HepG2 (cell line): ENCODE measurements around the gene JTB. TPM values are rescaled to one million over a fixed set of nuclear protein-coding genes. Genes with fewer than 3 reads are reported as not detected.
A peak's percentile ranks its signal among the peaks of the same experiment; 100 is the strongest.

Experiments used
- AGO1 ChIP-seq: fragments of 200-400 bp; formaldehyde crosslinking; IDR thresholded peaks from 2 replicates; pipeline ENCODE4 v1.6.1; 2017; ENCODE audit warnings: mild to moderate bottlenecking, low read depth, low read length, moderate library complexity; ENCODE audit not compliant: poor library complexity, severe bottlenecking
- ARNTL ChIP-seq: sonication (generic); formaldehyde crosslinking; IDR thresholded peaks from 2 replicates; pipeline ENCODE4 v1.4.0; 2020; ENCODE audit warnings: mild to moderate bottlenecking, missing genetic modification reagents
- FOSL2 ChIP-seq: sonication (generic); formaldehyde crosslinking; IDR thresholded peaks from 2 replicates; pipeline ENCODE4 v1.4.0; 2020; ENCODE audit warnings: missing genetic modification reagents
- HNF4A ChIP-seq: sonication (generic); formaldehyde crosslinking; IDR thresholded peaks from 2 replicates; pipeline ENCODE4 v1.4.0; 2020; ENCODE audit warnings: missing genetic modification reagents
- NFIB ChIP-seq: sonication (generic); formaldehyde crosslinking; IDR thresholded peaks from 2 replicates; pipeline ENCODE4 v1.9.0; 2021; ENCODE audit warnings: missing genetic modification reagents, mild to moderate bottlenecking, borderline replicate concordance
- NFKBIZ ChIP-seq: IDR thresholded peaks from 2 replicates; pipeline ENCODE4 v1.6.1; 2018; ENCODE audit warnings: missing genetic modification reagents, missing compliant biosample characterization
- NFRKB ChIP-seq: fragments of 450-650 bp; IDR thresholded peaks from 2 replicates; pipeline ENCODE4 v1.6.1; 2017
- NR2F6 ChIP-seq, 2 experiments: IDR thresholded peaks; 2 replicates each; pipeline ENCODE4 v1.6.1; 2016; ENCODE audit warnings: antibody characterized with exemption in 1 of 2, mild to moderate bottlenecking in 1 of 2
- PPARG ChIP-seq: conservative IDR thresholded peaks from 2 replicates; pipeline ENCODE4 v1.6.1; 2016; ENCODE audit warnings: missing biosample characterization, missing genetic modification reagents
- RBM22 ChIP-seq: fragments of 200-400 bp; formaldehyde crosslinking; optimal IDR thresholded peaks from 2 replicates; pipeline ENCODE3; 2017; ENCODE audit warnings: mild to moderate bottlenecking, low read length, moderate library complexity
- RBM39 ChIP-seq: fragments of 200-400 bp; formaldehyde crosslinking; IDR thresholded peaks from one replicate; pipeline ENCODE4 v1.6.1; 2018; ENCODE audit warnings: antibody characterized with exemption, mild to moderate bottlenecking, low read depth, low read length; ENCODE audit not compliant: poor library complexity, severe bottlenecking
- TBX2 ChIP-seq: sonication (generic); formaldehyde crosslinking; IDR thresholded peaks from 2 replicates; pipeline ENCODE4 v1.5.0; 2020; ENCODE audit warnings: missing genetic modification reagents, mild to moderate bottlenecking, borderline replicate concordance
- THAP11 ChIP-seq: IDR thresholded peaks from 2 replicates; pipeline ENCODE4 v1.6.1; 2016; ENCODE audit warnings: missing biosample characterization, missing genetic modification reagents
- ZBTB34 ChIP-seq: sonication (generic); formaldehyde crosslinking; IDR thresholded peaks from 2 replicates; pipeline ENCODE4 v1.8.0; 2022; ENCODE audit warnings: mild to moderate bottlenecking, missing genetic modification reagents
- ZC3H13 ChIP-seq: sonication (generic); formaldehyde crosslinking; IDR thresholded peaks from 2 replicates; pipeline ENCODE4 v1.8.1; 2023; ENCODE audit warnings: mild to moderate bottlenecking, missing genetic modification reagents, moderate library complexity
- ZFP82 ChIP-seq: sonication (generic); formaldehyde crosslinking; IDR thresholded peaks from 2 replicates; pipeline ENCODE4 v1.5.1; 2020; ENCODE audit warnings: mild to moderate bottlenecking, missing genetic modification reagents, borderline replicate concordance
- ZNF160 ChIP-seq: sonication (generic); formaldehyde crosslinking; IDR thresholded peaks from 2 replicates; pipeline ENCODE4 v1.8.0; 2022; ENCODE audit warnings: mild to moderate bottlenecking, inconsistent platforms, missing genetic modification reagents
- ZNF180 ChIP-seq: sonication (generic); formaldehyde crosslinking; IDR thresholded peaks from 2 replicates; pipeline ENCODE4 v1.4.0; 2020; ENCODE audit warnings: low read depth, missing genetic modification reagents, borderline replicate concordance
- ZNF335 ChIP-seq: sonication (generic); formaldehyde crosslinking; IDR thresholded peaks from 2 replicates; pipeline ENCODE4 v1.4.0; 2020; ENCODE audit warnings: missing genetic modification reagents
- ZNF451 ChIP-seq: sonication (generic); formaldehyde crosslinking; IDR thresholded peaks from 2 replicates; pipeline ENCODE4 v1.5.0; 2020; ENCODE audit warnings: mild to moderate bottlenecking, missing genetic modification reagents
- ZNF547 ChIP-seq: sonication (generic); formaldehyde crosslinking; IDR thresholded peaks from 2 replicates; pipeline ENCODE4 v1.5.1; 2020; ENCODE audit warnings: mild to moderate bottlenecking, missing genetic modification reagents
- ZNF558 ChIP-seq: sonication (generic); formaldehyde crosslinking; IDR thresholded peaks from 2 replicates; pipeline ENCODE4 v1.9.0; 2022; ENCODE audit warnings: mild to moderate bottlenecking, missing genetic modification reagents, borderline replicate concordance
- polyA plus RNA-seq, 8 experiments: library from polyadenylated mRNA; depleted of rRNA in 3 of 8; stranded (reverse) in 7 of 8; unstranded in 1 of 8; fragments of >200 nt; fragmentation: Illumina TruSeq in 4 of 8; extraction: Trizol in 4 of 8; gene quantifications; 2 replicates each; pipeline versions ENCODE4 v1.2.1 to v1.2.3, GENCODE V29; 2011 to 2016; ENCODE audit warnings: low read depth in 4 of 8, missing spikeins in 1 of 8, mixed read lengths in 1 of 8; ENCODE audit not compliant: insufficient read depth in 1 of 8
- total RNA-seq, 5 experiments: library from RNA; depleted of rRNA; stranded (reverse); fragments of >200 nt; fragmentation: Illumina TruSeq; extraction: Trizol; gene quantifications; 2 replicates each; pipeline ENCODE4 v1.2.3, GENCODE V29; 2016; ENCODE audit warnings: low read depth in 1 of 5
- TF ChIP-seq, protein P1 (sequence below): sonication (generic); formaldehyde crosslinking; IDR thresholded peaks from 2 replicates; pipeline ENCODE4 v1.4.0; 2020; ENCODE audit warnings: mild to moderate bottlenecking, missing genetic modification reagents

JTB gene
- total and polyA plus RNA-seq, 2 of the 13 experiments (the other 11 are each of a cell fraction or from before 2014, with no cell fraction given): 96.7 to 99.2 TPM

DNA sequence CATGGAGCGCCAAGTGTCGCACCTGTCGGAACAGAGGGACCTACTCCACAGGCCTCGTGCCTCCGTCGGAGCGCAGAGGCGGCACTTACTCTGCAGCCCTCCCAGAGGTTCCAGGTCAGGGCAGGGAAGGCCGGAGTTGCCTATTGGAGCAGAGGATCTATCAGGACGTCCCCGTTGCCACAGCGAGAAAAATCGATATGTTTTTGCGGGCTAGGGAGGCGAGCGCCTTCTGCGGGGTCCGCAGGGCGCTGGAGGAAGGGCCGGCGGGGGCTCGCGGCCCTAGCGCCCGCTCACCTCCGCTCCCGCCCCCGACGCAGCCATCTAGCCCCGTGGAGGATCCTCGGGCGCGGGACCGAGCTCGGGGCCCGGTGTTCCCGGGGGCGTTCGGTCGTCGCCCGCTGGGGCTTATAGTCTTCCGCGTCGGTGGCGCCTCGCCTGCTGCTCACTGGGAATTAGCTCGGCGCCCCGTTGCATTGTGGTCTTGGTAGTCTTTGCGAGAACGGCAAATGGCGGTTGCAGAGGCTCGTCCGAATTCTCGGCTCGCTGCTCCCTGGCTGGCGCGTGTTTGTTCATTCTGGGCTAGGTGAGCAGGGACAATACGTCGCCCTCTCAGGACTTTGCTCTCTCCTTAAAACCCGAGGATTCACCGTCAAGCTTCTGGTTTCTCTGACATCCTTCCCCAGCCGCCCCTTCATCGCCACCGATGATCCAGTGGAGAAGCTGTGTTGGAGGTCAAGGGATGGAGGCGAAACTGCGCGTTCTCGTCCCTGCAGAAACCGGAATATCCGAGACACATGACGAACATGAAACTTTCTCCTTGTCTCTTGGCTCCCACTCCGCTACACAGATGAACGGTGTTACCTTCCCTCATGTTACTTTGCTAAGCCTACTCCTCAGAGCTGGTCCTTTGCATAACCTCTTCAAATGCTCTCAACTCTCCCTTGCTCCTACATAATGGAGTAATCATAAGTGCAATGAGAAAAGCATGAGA is at the start of gene JTB (continued):
- TF ChIP-seq ZBTB34: no peak
- no peak for TF ChIP-seq ARNTL
- peak; percentile 10; the same call in 1 of the 2 replicates for TF ChIP-seq HNF4A
- TF ChIP-seq ZC3H13 (CRISPR knock-in tag): peak; percentile 19; the same call in 1 of the 2 replicates
- no peak for TF ChIP-seq NFRKB
- 0 out of 2 replicates have a peak, but pooled peaks have one; percentile 62 for TF ChIP-seq NFIB (CRISPR knock-in tag)
- peak; percentile 56 for TF ChIP-seq AGO1
- peak; percentile 67; the same call in 1 of the 2 replicates for TF ChIP-seq ZNF335 (CRISPR knock-in tag)
- peak; percentile 68 for TF ChIP-seq RBM22
- 0 out of 2 replicates have a peak, but pooled peaks have one; percentile 14 for TF ChIP-seq ZNF180 (CRISPR knock-in tag)
- peak; percentile 58 for TF ChIP-seq RBM39
- TF ChIP-seq TBX2 (CRISPR knock-in tag): peak; percentile 60; the same call in 1 of the 2 replicates
- TF ChIP-seq ZNF451: peak; percentile 88
- TF ChIP-seq NR2F6 (IDR thresholded peaks at IDR 0.05): no peak
- 0 out of 2 replicates have a peak, but pooled peaks have one; percentile 43 for TF ChIP-seq NR2F6 (CRISPR knock-in tag; IDR thresholded peaks at IDR 0.05)
- peak; percentile 32; the same call in 1 of the 2 replicates for TF ChIP-seq FOSL2
- TF ChIP-seq ZNF547 (CRISPR knock-in tag): peak; percentile 78; the same call in 1 of the 2 replicates
- peak; percentile 40; the same call in 1 of the 2 replicates for TF ChIP-seq ZNF160 (CRISPR knock-in tag)
- peak; percentile 67; the same call in 1 of the 2 replicates for TF ChIP-seq ZFP82 (CRISPR knock-in tag)
- peak; percentile 91; the same call in 1 of the 2 replicates for TF ChIP-seq ZNF558 (CRISPR knock-in tag)
- TF ChIP-seq PPARG: 0 out of 2 replicates have a peak, but pooled peaks have one; percentile 18
- TF ChIP-seq THAP11 (CRISPR knock-in tag): peak; percentile 99
- TF ChIP-seq, protein P1, sequence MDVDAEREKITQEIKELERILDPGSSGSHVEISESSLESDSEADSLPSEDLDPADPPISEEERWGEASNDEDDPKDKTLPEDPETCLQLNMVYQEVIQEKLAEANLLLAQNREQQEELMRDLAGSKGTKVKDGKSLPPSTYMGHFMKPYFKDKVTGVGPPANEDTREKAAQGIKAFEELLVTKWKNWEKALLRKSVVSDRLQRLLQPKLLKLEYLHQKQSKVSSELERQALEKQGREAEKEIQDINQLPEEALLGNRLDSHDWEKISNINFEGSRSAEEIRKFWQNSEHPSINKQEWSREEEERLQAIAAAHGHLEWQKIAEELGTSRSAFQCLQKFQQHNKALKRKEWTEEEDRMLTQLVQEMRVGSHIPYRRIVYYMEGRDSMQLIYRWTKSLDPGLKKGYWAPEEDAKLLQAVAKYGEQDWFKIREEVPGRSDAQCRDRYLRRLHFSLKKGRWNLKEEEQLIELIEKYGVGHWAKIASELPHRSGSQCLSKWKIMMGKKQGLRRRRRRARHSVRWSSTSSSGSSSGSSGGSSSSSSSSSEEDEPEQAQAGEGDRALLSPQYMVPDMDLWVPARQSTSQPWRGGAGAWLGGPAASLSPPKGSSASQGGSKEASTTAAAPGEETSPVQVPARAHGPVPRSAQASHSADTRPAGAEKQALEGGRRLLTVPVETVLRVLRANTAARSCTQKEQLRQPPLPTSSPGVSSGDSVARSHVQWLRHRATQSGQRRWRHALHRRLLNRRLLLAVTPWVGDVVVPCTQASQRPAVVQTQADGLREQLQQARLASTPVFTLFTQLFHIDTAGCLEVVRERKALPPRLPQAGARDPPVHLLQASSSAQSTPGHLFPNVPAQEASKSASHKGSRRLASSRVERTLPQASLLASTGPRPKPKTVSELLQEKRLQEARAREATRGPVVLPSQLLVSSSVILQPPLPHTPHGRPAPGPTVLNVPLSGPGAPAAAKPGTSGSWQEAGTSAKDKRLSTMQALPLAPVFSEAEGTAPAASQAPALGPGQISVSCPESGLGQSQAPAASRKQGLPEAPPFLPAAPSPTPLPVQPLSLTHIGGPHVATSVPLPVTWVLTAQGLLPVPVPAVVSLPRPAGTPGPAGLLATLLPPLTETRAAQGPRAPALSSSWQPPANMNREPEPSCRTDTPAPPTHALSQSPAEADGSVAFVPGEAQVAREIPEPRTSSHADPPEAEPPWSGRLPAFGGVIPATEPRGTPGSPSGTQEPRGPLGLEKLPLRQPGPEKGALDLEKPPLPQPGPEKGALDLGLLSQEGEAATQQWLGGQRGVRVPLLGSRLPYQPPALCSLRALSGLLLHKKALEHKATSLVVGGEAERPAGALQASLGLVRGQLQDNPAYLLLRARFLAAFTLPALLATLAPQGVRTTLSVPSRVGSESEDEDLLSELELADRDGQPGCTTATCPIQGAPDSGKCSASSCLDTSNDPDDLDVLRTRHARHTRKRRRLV (CRISPR knock-in tag): 0 out of 2 replicates have a peak, but pooled peaks have one; percentile 33
- TF ChIP-seq NFKBIZ (CRISPR knock-in tag): 0 out of 2 replicates have a peak, but pooled peaks have one; percentile 20
